T-cell (primary cell): ENCODE results near the gene KIF22. TPM values are rescaled to one million over a fixed set of nuclear protein-coding genes. Genes with fewer than 3 reads are reported as not detected.

Source experiments
- ATAC-seq, 4 experiments: fragments of 200-7000 bp in 3 of 4; fragments of 150-1000 bp in 1 of 4; cut with Tn5 transposase; replicated peaks in 1 of 4; 1 replicate in 3 of 4; 2 replicates in 1 of 4; pipeline ENCODE4 v1.10.0; 2021; ENCODE audit warnings: moderate library complexity in 3 of 4, mild to moderate bottlenecking in 2 of 4, moderate number of reproducible peaks in 1 of 4
- CTCF ChIA-PET, 2 donors: fragments of 300-600 bp; sonication (Branson Sonifier 250); formaldehyde crosslinking; loops; one replicate each; lab custom pipeline; 2022; ENCODE audit warnings: antibody characterized with exemption in 2 of 2; lab: Charles Lee
- POLR2A ChIA-PET, 2 donors: fragments of 300-600 bp; sonication (Branson Sonifier 250); formaldehyde crosslinking; loops; one replicate each; lab custom pipeline; 2022; ENCODE audit warnings: antibody characterized with exemption in 2 of 2; lab: Charles Lee
- DNase-seq, 35 experiments: peaks; one replicate each; pipeline versions ENCODE4 v3.0.0 to v3.0.0-alpha.2; 2013 to 2023
- H3K27ac ChIP-seq: one replicate; pipeline ENCODE4 v1.5.1; 2013; ENCODE audit warnings: low read length
- H3K27me3 ChIP-seq, 2 experiments: replicated peaks in 1 of 2; 1 replicate in 1 of 2; 2 replicates in 1 of 2; pipeline versions ENCODE4 v1.6.1 to v1.7.0; 2013; ENCODE audit warnings: low read length in 1 of 2, mixed read lengths in 1 of 2; ENCODE audit not compliant: control insufficient read depth in 2 of 2, insufficient read depth in 2 of 2; ENCODE audit errors: extremely low read depth in 1 of 2
- H3K36me3 ChIP-seq, 2 donors: 1 replicate in 1 of 2; 2 replicates in 1 of 2; pipeline versions ENCODE4 v1.6.1 to v1.7.0; 2013; ENCODE audit warnings: low read length in 1 of 2; ENCODE audit not compliant: control insufficient read depth in 2 of 2, insufficient read depth in 1 of 2; ENCODE audit errors: extremely low read depth in 1 of 2
- H3K4me1 ChIP-seq, 2 experiments: 1 replicate in 1 of 2; 2 replicates in 1 of 2; pipeline versions ENCODE4 v1.6.1 to v1.7.0; 2013; ENCODE audit warnings: low read length in 2 of 2, mixed read lengths in 1 of 2; ENCODE audit not compliant: insufficient read depth in 2 of 2, control insufficient read depth in 1 of 2; ENCODE audit errors: extremely low read depth in 1 of 2
- H3K4me3 ChIP-seq, 2 donors: 1 replicate in 1 of 2; 2 replicates in 1 of 2; pipeline versions ENCODE4 v1.5.1 to v1.7.0; 2013; ENCODE audit warnings: mild to moderate bottlenecking in 2 of 2, low read length in 1 of 2, moderate library complexity in 1 of 2; ENCODE audit not compliant: control insufficient read depth in 1 of 2; ENCODE audit errors: extremely low read depth in 1 of 2
- H3K9me3 ChIP-seq: 2 replicates; pipeline ENCODE4 v1.7.0; 2013
- H3K27ac Mint-ChIP-seq, 2 donors: one replicate each; pipeline ENCODE4 v1.8.0; 2020 to 2021; ENCODE audit warnings: mild to moderate bottlenecking in 2 of 2, mixed read lengths in 2 of 2
- H3K27me3 Mint-ChIP-seq, 2 donors: one replicate each; pipeline ENCODE4 v1.8.0; 2021 to 2022; ENCODE audit warnings: mixed read lengths in 2 of 2
- H3K36me3 Mint-ChIP-seq: one replicate; pipeline ENCODE4 v1.8.0; 2021; ENCODE audit warnings: mixed read lengths
- H3K4me1 Mint-ChIP-seq, 3 donors: one replicate each; pipeline ENCODE4 v1.8.0; 2020 to 2022; ENCODE audit warnings: mixed read lengths in 3 of 3, mild to moderate bottlenecking in 1 of 3
- H3K4me3 Mint-ChIP-seq, 3 donors: one replicate each; pipeline ENCODE4 v1.8.0; 2020 to 2022; ENCODE audit warnings: mild to moderate bottlenecking in 3 of 3, mixed read lengths in 3 of 3, moderate library complexity in 3 of 3
- H3K9me3 Mint-ChIP-seq, 3 donors: one replicate each; pipeline ENCODE4 v1.8.0; 2020 to 2022; ENCODE audit warnings: mixed read lengths in 3 of 3
- WGBS: methylation state at CpG from one replicate; pipeline ENCODE4 v1.1.5; 2013; ENCODE audit warnings: missing lambda C conversion rate; ENCODE audit not compliant: insufficient coverage; 5-methylcytosine and 5-hydroxymethylcytosine counted together
- total RNA-seq, 35 experiments: library from RNA in 6 of 35; stranded (reverse) in 6 of 35; fragments of 120-200 nt in 1 of 35; gene quantifications; one replicate each; pipeline versions ENCODE4 v1.2.1 to v1.2.4 and lab custom pipeline; 2013 to 2026

KIF22 gene
- total RNA-seq, 5 donors from 2014 or later (not counting 1 experiment from before 2014, with no cell fraction given) = 84.1 to 95.2 (median 84.9) TPM

- H3K36me3 ChIP-seq = no peaks in the 10 kb centered on the region
- Mint-ChIP-seq H3K4me1 (peaks cover 21 to 36% (median 33%) of the 10 kb centered on the region in 3 donors), H3K4me3 (no peak overlapping the region), H3K27ac (no peak overlapping the region), H3K36me3 (no peaks in the 10 kb centered on the region), H3K9me3 (no peaks in the 10 kb centered on the region), H3K27me3 (no peaks in the 10 kb centered on the region)
- H3K4me1 ChIP-seq = peaks cover 11 to 22% of the 10 kb centered on the region in 2 experiments
- WGBS = 100% methylated on average over 1 of the region's 6 CpGs
- no peaks in the 10 kb centered on the region for H3K27me3 ChIP-seq
- H3K27ac ChIP-seq = no peak overlapping the region
- CTCF ChIA-PET = interaction anchor here (0.6 to 0.7 kb wide), 3 partner anchors 33 to 40 kb away, joined by 3 to 10 read pairs (median 7); no protein-coding TSS in a partner anchor
- ATAC-seq (no peak), DNase-seq (no peak)
- H3K4me3 ChIP-seq = no peak overlapping the region
- H3K9me3 ChIP-seq = no peaks in the 10 kb centered on the region
- POLR2A ChIA-PET = interaction anchor here in 1 of 2 donors (0.6 to 0.7 kb wide), 2 partner anchors 27 to 41 kb away, joined by 3 to 4 read pairs; no protein-coding TSS in a partner anchor
These were observed 28.7 kb upstream of the KIF22 start for GRCh38 chr16:29761882-29762281.

- H3K4me3 Mint-ChIP-seq = peak overlapping the region in 1 of 3 donors; percentile 53
- no peaks in the 10 kb centered on the region for H3K36me3 Mint-ChIP-seq
- DNase-seq = no peak
- CTCF ChIA-PET = no interaction called here
- Histone ChIP-seq H3K4me1 (peaks cover 3 to 8% of the 10 kb centered on the region in 2 experiments), H3K36me3 (no peaks in the 10 kb centered on the region), H3K27me3 (no peaks in the 10 kb centered on the region), H3K4me3 (no peak overlapping the region), H3K27ac (no peak overlapping the region), H3K9me3 (no peaks in the 10 kb centered on the region)
- ATAC-seq = peak in 1 of 4 experiments; percentile 6
- no peaks in the 10 kb centered on the region for H3K9me3 Mint-ChIP-seq
- H3K27ac Mint-ChIP-seq = no peak overlapping the region
- no peaks in the 10 kb centered on the region for H3K27me3 Mint-ChIP-seq
- WGBS = 81% methylated on average over 3 of the region's 6 CpGs
- POLR2A ChIA-PET = interaction anchor here in 1 of 2 donors (0.6 kb wide), 1 partner anchor 17 kb away, joined by 5 read pairs; no protein-coding TSS in a partner anchor
- peaks cover 9 to 31% (median 22%) of the 10 kb centered on the region in 3 donors for H3K4me1 Mint-ChIP-seq
These were observed 27.2 kb upstream of the KIF22 start for GRCh38 chr16:29763326-29763725.

- no peak overlapping the region for H3K27ac Mint-ChIP-seq
- Histone ChIP-seq H3K27me3 (no peaks in the 10 kb centered on the region), H3K4me3 (no peak overlapping the region), H3K27ac (no peak overlapping the region), H3K36me3 (no peaks in the 10 kb centered on the region), H3K4me1 (peaks cover 0 to 3% of the 10 kb centered on the region in 2 experiments), H3K9me3 (no peaks in the 10 kb centered on the region)
- WGBS = 91% methylated on average over 11 of the region's 15 CpGs
- ChIA-PET POLR2A (no interaction called here), CTCF (interaction anchor here in 1 of 2 donors (0.6 to 1.4 kb wide), 2 partner anchors 11 to 74 kb away, joined by 5 read pairs; no protein-coding TSS in a partner anchor)
- H3K27me3 Mint-ChIP-seq = no peaks in the 10 kb centered on the region
- H3K4me1 Mint-ChIP-seq = peaks cover 7 to 30% (median 22%) of the 10 kb centered on the region in 3 donors
- no peak for ATAC-seq
- H3K4me3 Mint-ChIP-seq = no peak overlapping the region
- no peak for DNase-seq
- no peaks in the 10 kb centered on the region for H3K36me3 Mint-ChIP-seq
- no peaks in the 10 kb centered on the region for H3K9me3 Mint-ChIP-seq
These were observed 25.2 kb upstream of the KIF22 start for GRCh38 chr16:29765167-29766032.

- Mint-ChIP-seq H3K36me3 (no peaks in the 10 kb centered on the region), H3K4me3 (no peak overlapping the region), H3K9me3 (no peaks in the 10 kb centered on the region), H3K4me1 (peaks cover 8 to 32% (median 19%) of the 10 kb centered on the region in 3 donors), H3K27ac (no peak overlapping the region), H3K27me3 (no peaks in the 10 kb centered on the region)
- H3K27ac ChIP-seq = no peak overlapping the region
- H3K27me3 ChIP-seq = no peaks in the 10 kb centered on the region
- peaks cover 0 to 3% of the 10 kb centered on the region in 2 experiments for H3K4me1 ChIP-seq
- ChIA-PET POLR2A (interaction anchor here in 1 of 2 donors (0.6 kb wide), 1 partner anchor 19 kb away, joined by 4 read pairs; no protein-coding TSS in a partner anchor), CTCF (no interaction called here)
- WGBS = no CpG with 5 or more reads among the region's 3 CpGs
- ATAC-seq (no peak), DNase-seq (no peak)
- H3K9me3 ChIP-seq = no peaks in the 10 kb centered on the region
- H3K36me3 ChIP-seq = no peaks in the 10 kb centered on the region
- H3K4me3 ChIP-seq = no peak overlapping the region
These were observed 24.0 kb upstream of the KIF22 start for GRCh38 chr16:29766571-29766970.

- Histone ChIP-seq H3K36me3 (no peaks in the 10 kb centered on the region), H3K27ac (no peak overlapping the region), H3K9me3 (no peaks in the 10 kb centered on the region), H3K4me3 (no peak overlapping the region), H3K27me3 (no peaks in the 10 kb centered on the region), H3K4me1 (peaks cover 0 to 3% of the 10 kb centered on the region in 2 experiments)
- WGBS = 86% methylated on average over 2 of the region's 3 CpGs
- Mint-ChIP-seq H3K36me3 (no peaks in the 10 kb centered on the region), H3K27me3 (no peaks in the 10 kb centered on the region), H3K27ac (no peak overlapping the region), H3K4me1 (peaks cover 8 to 32% (median 19%) of the 10 kb centered on the region in 3 donors), H3K4me3 (no peak overlapping the region), H3K9me3 (no peaks in the 10 kb centered on the region)
- ChIA-PET CTCF (no interaction called here), POLR2A (no interaction called here)
- DNase-seq = no peak
- no peak for ATAC-seq
These were observed 23.5 kb upstream of the KIF22 start for GRCh38 chr16:29767062-29767461.

- Histone ChIP-seq H3K4me1 (no peaks in the 10 kb centered on the region), H3K27me3 (no peaks in the 10 kb centered on the region), H3K9me3 (no peaks in the 10 kb centered on the region), H3K4me3 (no peak overlapping the region), H3K36me3 (no peaks in the 10 kb centered on the region), H3K27ac (no peak overlapping the region)
- no peak overlapping the region for H3K4me3 Mint-ChIP-seq
- no peaks in the 10 kb centered on the region for H3K27me3 Mint-ChIP-seq
- no peak for DNase-seq
- H3K9me3 Mint-ChIP-seq = no peaks in the 10 kb centered on the region
- whole genome bisulfite sequencing = 93% methylated on average over 2 of the region's 2 CpGs
- H3K27ac Mint-ChIP-seq = no peak overlapping the region
- H3K36me3 Mint-ChIP-seq = no peaks in the 10 kb centered on the region
- ATAC-seq = no peak
- CTCF ChIA-PET = no interaction called here
- POLR2A ChIA-PET = interaction anchor here in 1 of 2 donors (0.6 kb wide), 1 partner anchor 379 kb away, joined by 3 read pairs; no protein-coding TSS in a partner anchor
- H3K4me1 Mint-ChIP-seq = peaks cover 8 to 31% (median 17%) of the 10 kb centered on the region in 3 donors
These were observed 21.0 kb upstream of the KIF22 start for GRCh38 chr16:29769507-29769906.
